ENCODE results near the gene FRAT2. TPM values are rescaled to one million over a fixed set of nuclear protein-coding genes. Genes with fewer than 3 reads are reported as not detected.
A peak's percentile ranks its signal among the peaks of the same experiment; 100 is the strongest.

FRAT2 gene
- total RNA-seq, 1 experiment from 2014 or later: 16.6 TPM

DNA sequence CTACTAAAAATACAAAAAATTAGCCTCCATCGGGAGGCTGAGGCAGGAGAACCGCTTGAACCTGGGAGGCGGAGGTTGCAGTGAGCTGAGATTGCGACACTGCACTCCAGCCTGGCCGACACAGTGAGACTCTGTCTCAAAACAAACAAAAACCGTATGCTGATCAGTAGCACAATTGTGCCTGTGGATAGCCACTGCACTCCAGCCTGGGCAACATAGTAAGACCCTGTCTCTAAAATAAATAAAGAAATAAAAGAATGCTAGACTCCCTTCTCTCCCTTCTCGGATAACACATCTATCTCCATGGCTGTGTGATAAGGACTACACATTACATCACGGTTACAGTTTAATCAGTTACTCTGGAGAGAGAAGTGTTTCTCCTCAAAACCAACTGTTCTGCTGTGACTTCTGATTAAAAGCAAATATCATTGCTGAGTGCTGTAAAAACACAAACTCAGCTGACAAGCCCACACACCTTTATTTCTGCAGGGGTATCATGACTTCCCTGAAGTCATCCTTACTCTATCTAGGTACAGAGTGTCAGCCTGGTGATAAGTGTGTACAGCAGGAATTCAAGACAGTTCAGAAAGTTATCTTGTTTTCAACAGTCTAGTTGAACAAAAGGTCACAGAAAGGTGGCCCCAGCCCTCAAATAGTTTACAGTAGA, 36.8 kb downstream of the FRAT2 start:
- peak overlapping the region; percentile 13 for H3K27ac Mint-ChIP-seq (ENCODE audit: unreplicated experiment)
- H3K4me1 ChIP-seq: peaks cover 13% of the 10 kb centered on the region
- peaks cover 3% of the 10 kb centered on the region for H3K36me3 Mint-ChIP-seq (ENCODE audit: insufficient read depth, unreplicated experiment)
- H3K27me3 Mint-ChIP-seq (ENCODE audit: insufficient read depth, unreplicated experiment): no peaks in the 10 kb centered on the region
- peaks cover 10% of the 10 kb centered on the region for H3K4me1 Mint-ChIP-seq (ENCODE audit: low read depth, unreplicated experiment)
- H3K9me3 Mint-ChIP-seq (ENCODE audit: unreplicated experiment): no peaks in the 10 kb centered on the region
- H3K4me3 Mint-ChIP-seq (ENCODE audit: unreplicated experiment): peak overlapping the region; percentile 5
- BruUV-seq (replicated peaks): no TSS peak
- peak in 1 of 2 experiments; percentile 24 for DNase-seq
- no peak for TF ChIP-seq CTCF (IDR thresholded peaks at IDR 0.05; ENCODE audit: insufficient read depth in 1 of 2, low read depth in 1 of 2, low read length in 1 of 2, severe bottlenecking in 1 of 2, unreplicated experiment in 1 of 2)
- H3K36me3 ChIP-seq (ENCODE audit: control insufficient read depth, insufficient read depth, low read length): no peaks in the 10 kb centered on the region
- no peak overlapping the region for H3K4me3 ChIP-seq (ENCODE audit: low read depth, low read length)
- no peaks in the 10 kb centered on the region for H3K9me3 ChIP-seq
- no peaks in the 10 kb centered on the region for H3K27me3 ChIP-seq (replicated peaks; ENCODE audit: control insufficient read depth, insufficient read depth, low read length)
- CTCF ChIA-PET: no interaction called here
- POLR2A ChIA-PET: no interaction called here
- intact Hi-C loops (cut with micrococcal nuclease; ENCODE audit: unreplicated experiment): no loop called here

- Mint-ChIP-seq H3K36me3 (ENCODE audit: insufficient read depth, unreplicated experiment) (peaks cover 8% of the 10 kb centered on the region), H3K27ac (ENCODE audit: unreplicated experiment) (peak overlapping the region; percentile 91), H3K4me1 (ENCODE audit: low read depth, unreplicated experiment) (peaks cover 10% of the 10 kb centered on the region), H3K27me3 (ENCODE audit: insufficient read depth, unreplicated experiment) (no peaks in the 10 kb centered on the region), H3K9me3 (ENCODE audit: unreplicated experiment) (no peaks in the 10 kb centered on the region), H3K4me3 (ENCODE audit: unreplicated experiment) (peak overlapping the region; percentile 94)
- CTCF ChIA-PET: interaction anchor here (1.5 to 2.5 kb wide), 2 partner anchors 14 to 40 kb away, joined by 5 to 14 read pairs; no protein-coding TSS in a partner anchor
- Histone ChIP-seq H3K4me3 (ENCODE audit: low read depth, low read length) (no peak overlapping the region), H3K36me3 (ENCODE audit: control insufficient read depth, insufficient read depth, low read length) (no peaks in the 10 kb centered on the region), H3K27me3 (replicated peaks; ENCODE audit: control insufficient read depth, insufficient read depth, low read length) (no peaks in the 10 kb centered on the region), H3K9me3 (no peaks in the 10 kb centered on the region), H3K4me1 (peaks cover 13% of the 10 kb centered on the region)
- no peak for DNase-seq
- intact Hi-C loops (cut with micrococcal nuclease; ENCODE audit: unreplicated experiment): loop anchor here (1.0 to 2.0 kb wide), 3 partner anchors 26 to 108 kb away; partner anchors contain the start of genes FRAT1 and RRP12
- POLR2A ChIA-PET: interaction anchor here (0.5 to 1.2 kb wide), 3 partner anchors 20 to 460 kb away, joined by 3 to 8 read pairs (median 6); partner anchors contain the start of gene RRP12
- BruUV-seq (replicated peaks): no TSS peak
- TF ChIP-seq CTCF (IDR thresholded peaks at IDR 0.05; ENCODE audit: insufficient read depth in 1 of 2, low read depth in 1 of 2, low read length in 1 of 2, severe bottlenecking in 1 of 2, unreplicated experiment in 1 of 2): no peak
Observed at GRCh38 chr10:97292862-97293198, 41.7 kb downstream of the FRAT2 start.

DNA sequence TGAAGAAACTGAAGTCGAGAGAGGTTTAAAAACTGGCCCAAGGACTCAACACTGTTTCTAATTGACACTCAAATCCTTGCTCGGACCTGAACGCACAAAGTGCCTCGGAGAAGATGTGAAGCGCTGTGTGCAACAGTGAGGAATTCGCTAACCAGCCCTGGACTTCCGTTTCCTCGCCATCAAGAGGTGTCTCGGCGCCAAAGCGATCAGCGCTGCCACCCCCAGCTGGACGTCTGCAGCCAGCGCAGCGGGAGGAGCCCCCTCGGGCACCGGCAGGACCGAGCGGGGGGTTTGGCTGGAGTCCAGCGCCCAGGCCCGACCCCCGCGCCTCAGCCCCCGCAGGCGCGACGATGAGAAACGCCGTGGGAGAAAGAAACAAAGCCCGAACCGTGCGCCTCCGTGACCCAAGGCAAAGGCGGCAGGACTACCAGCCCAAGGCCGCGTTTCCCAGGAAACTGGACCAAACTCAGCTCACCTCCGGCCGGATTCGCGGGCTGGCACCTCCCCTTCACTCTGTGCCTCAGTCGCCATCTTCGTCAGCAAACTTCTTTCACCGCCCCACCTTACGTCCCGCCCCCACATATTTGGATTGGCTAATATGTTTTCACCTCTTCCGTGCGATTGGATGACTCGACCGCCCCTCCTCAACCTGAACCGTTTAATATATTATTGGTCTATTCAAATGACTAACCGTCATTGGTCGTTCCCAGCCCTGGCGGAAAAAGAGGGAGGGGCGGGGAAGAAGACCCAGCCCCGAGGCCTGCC, 42.2 kb downstream of the FRAT2 start, which contains the start of gene ARHGAP19:
Gene ARHGAP19, minus strand, starts transcription at position 541 of the 765 bp plus-strand sequence. Its CDS starts 10 bp downstream, at position 531.
- peak within 1 kb of the TSS; percentile 94 for H3K4me3 Mint-ChIP-seq (ENCODE audit: unreplicated experiment)
- intact Hi-C loops (cut with micrococcal nuclease; ENCODE audit: unreplicated experiment): loop anchor here (1.0 to 2.0 kb wide), 3 partner anchors 27 to 109 kb away; partner anchors contain the start of genes FRAT1 and RRP12
- POLR2A ChIA-PET: interaction anchor here (0.5 to 1.3 kb wide), 4 partner anchors 19 to 109 kb away, joined by 4 to 8 read pairs (median 6); partner anchors contain the start of genes FRAT1 and RRP12

More for the DNA sequence above, 42.2 kb downstream of the FRAT2 start, which contains the start of gene ARHGAP19:
- CTCF ChIA-PET: interaction anchor here (0.7 to 2.5 kb wide), 3 partner anchors 13 to 41 kb away, joined by 3 to 14 read pairs (median 5); no protein-coding TSS in a partner anchor
- TSS peak; percentile 85 for BruUV-seq (replicated peaks)
- peak within 1 kb of the TSS; percentile 97 for H3K4me3 ChIP-seq (ENCODE audit: low read depth, low read length)
- no peaks in the 10 kb centered on the region for H3K9me3 ChIP-seq
- Mint-ChIP-seq H3K4me1 (ENCODE audit: low read depth, unreplicated experiment) (peaks cover 6% of the 10 kb centered on the region), H3K27me3 (ENCODE audit: insufficient read depth, unreplicated experiment) (no peaks in the 10 kb centered on the region), H3K36me3 (ENCODE audit: insufficient read depth, unreplicated experiment) (peaks cover 8% of the 10 kb centered on the region), H3K27ac (ENCODE audit: unreplicated experiment) (peak within 1 kb of the TSS; percentile 91), H3K9me3 (ENCODE audit: unreplicated experiment) (no peaks in the 10 kb centered on the region)
- peak in 1 of 2 experiments; percentile 42 for TF ChIP-seq CTCF (IDR thresholded peaks at IDR 0.05; ENCODE audit: insufficient read depth in 1 of 2, low read depth in 1 of 2, low read length in 1 of 2, severe bottlenecking in 1 of 2, unreplicated experiment in 1 of 2)
- DNase-seq: peak; percentile 97 to 98
- no peaks in the 10 kb centered on the region for H3K27me3 ChIP-seq (replicated peaks; ENCODE audit: control insufficient read depth, insufficient read depth, low read length)
- H3K36me3 ChIP-seq (ENCODE audit: control insufficient read depth, insufficient read depth, low read length): no peaks in the 10 kb centered on the region
- H3K4me1 ChIP-seq: peaks cover 7% of the 10 kb centered on the region

All from Caco-2 (cell line).